Measurements from ENCODE around the gene HSD17B8.
A peak's percentile ranks its signal among the peaks of the same experiment; 100 is the strongest.

The HSD17B8 gene

DNA sequence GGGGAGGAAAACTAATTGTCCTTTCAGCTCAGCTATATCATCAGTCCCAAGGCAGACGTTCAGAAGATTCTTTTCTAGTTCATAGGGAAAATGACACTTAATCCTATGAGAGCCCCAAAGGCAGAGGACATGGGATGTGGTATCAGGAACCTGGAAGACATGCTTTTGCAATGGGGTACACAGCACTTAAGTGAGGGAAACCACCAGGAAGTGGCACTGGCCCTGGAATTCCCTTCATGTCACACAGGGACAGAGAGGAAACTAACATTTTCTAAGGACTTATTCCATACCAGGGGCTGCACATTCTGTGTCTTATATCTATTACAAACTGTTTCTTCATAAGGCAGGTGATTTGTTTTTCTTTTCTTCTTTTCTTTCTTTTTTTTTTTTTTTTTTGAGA, 39.0 kb downstream of the HSD17B8 start:
- H3K79me2 ChIP-seq (ENCODE audit: low read length) = no peaks in the 10 kb centered on the region
- H3K9ac ChIP-seq (ENCODE audit: low read length) = no peak overlapping the region
- TF ChIP-seq, protein P1, sequence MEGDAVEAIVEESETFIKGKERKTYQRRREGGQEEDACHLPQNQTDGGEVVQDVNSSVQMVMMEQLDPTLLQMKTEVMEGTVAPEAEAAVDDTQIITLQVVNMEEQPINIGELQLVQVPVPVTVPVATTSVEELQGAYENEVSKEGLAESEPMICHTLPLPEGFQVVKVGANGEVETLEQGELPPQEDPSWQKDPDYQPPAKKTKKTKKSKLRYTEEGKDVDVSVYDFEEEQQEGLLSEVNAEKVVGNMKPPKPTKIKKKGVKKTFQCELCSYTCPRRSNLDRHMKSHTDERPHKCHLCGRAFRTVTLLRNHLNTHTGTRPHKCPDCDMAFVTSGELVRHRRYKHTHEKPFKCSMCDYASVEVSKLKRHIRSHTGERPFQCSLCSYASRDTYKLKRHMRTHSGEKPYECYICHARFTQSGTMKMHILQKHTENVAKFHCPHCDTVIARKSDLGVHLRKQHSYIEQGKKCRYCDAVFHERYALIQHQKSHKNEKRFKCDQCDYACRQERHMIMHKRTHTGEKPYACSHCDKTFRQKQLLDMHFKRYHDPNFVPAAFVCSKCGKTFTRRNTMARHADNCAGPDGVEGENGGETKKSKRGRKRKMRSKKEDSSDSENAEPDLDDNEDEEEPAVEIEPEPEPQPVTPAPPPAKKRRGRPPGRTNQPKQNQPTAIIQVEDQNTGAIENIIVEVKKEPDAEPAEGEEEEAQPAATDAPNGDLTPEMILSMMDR (IDR thresholded peaks at IDR 0.05; ENCODE audit: low read depth, low read length) = no peak
- TF ChIP-seq EZH2phosphoT487 (IDR thresholded peaks at IDR 0.05; ENCODE audit: low read depth) = no peak
- no peaks in the 10 kb centered on the region for H3K36me3 ChIP-seq (replicated peaks; ENCODE audit: low read depth, low read length)
- no peaks in the 10 kb centered on the region for H3K9me3 ChIP-seq (ENCODE audit: insufficient read depth, low read length)
- H3K4me2 ChIP-seq (ENCODE audit: low read length) = no peak overlapping the region
- peaks cover 4% of the 10 kb centered on the region; the same call in 1 of the 2 replicates for H3K4me1 ChIP-seq (ENCODE audit: low read length)
- H3K4me3 ChIP-seq (ENCODE audit: low read length) = no peak overlapping the region
- peaks cover 10% of the 10 kb centered on the region for H3K27me3 ChIP-seq (ENCODE audit: low read depth, low read length)
- no peak overlapping the region for H3K27ac ChIP-seq (ENCODE audit: low read length)
- H4K20me1 ChIP-seq (ENCODE audit: insufficient read depth, low read length) = no peaks in the 10 kb centered on the region
- no peak overlapping the region for H2AFZ ChIP-seq (ENCODE audit: low read depth, low read length)

DNA sequence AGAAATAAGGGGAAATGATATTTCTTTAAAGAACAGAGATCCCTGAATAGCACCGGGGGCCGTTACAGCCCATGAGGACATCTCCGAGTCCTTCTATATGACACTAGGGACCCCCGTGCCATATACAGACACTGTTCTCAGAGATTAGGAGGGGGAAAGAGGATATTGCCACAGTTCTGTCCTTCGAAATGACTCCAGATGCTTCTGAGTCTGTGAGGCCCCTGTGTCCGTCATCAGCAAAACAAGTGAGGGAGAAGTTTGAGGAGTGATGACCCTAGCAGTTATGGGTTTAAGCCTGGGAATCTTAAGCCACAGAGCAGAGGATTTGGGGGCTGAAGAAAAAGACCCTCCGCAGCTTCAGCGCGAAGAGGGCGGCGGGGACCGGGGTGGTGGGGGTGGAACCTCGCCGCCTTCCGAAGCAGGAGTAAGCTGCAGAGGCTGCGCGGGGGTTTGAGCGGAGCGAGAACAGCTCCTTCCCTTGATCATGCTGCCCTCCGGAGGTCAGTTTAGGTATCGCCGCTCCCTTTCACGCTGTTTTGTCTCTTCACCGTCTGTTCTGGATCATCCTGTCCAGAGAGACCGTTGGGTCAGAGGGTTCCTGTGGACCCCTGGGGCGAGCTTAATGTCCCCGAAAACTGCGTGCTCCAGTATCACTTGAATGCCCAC, 43.7 kb downstream of the HSD17B8 start:
- Histone ChIP-seq H3K9me3 (ENCODE audit: insufficient read depth, low read length) (no peaks in the 10 kb centered on the region), H3K27ac (ENCODE audit: low read length) (peak overlapping the region; percentile 39), H3K4me1 (ENCODE audit: low read length) (peaks cover 7% of the 10 kb centered on the region), H3K9ac (ENCODE audit: low read length) (peak overlapping the region; percentile 74), H3K27me3 (ENCODE audit: low read depth, low read length) (peaks cover 4% of the 10 kb centered on the region; the same call in 1 of the 2 replicates), H3K79me2 (ENCODE audit: low read length) (no peaks in the 10 kb centered on the region; the same call in 1 of the 2 replicates), H3K36me3 (replicated peaks; ENCODE audit: low read depth, low read length) (peaks cover 3% of the 10 kb centered on the region), H4K20me1 (ENCODE audit: insufficient read depth, low read length) (no peaks in the 10 kb centered on the region), H2AFZ (ENCODE audit: low read depth, low read length) (peak overlapping the region; percentile 98), H3K4me2 (ENCODE audit: low read length) (peak overlapping the region; percentile 99), H3K4me3 (ENCODE audit: low read length) (peak overlapping the region; percentile 99)
- TF ChIP-seq, protein P1 (IDR thresholded peaks at IDR 0.05; ENCODE audit: low read depth, low read length) = peak; percentile 68
- no peak for TF ChIP-seq EZH2phosphoT487 (IDR thresholded peaks at IDR 0.05; ENCODE audit: low read depth)

DNA sequence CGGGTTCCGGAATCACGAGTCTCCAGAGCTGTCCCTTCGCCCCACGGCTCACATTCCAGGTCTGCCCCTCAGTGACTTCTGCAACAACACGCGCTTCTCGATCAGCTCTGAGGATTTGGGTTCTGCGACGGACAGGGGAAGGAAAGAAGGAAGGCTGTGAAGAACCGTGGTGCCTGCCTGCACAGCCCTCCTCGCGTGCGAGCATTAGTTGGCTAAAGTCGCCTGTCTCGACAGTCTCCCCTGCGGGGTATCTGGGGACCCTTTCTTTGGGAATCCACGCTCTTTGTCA, 44.1 kb downstream of the HSD17B8 start:
- H3K27ac ChIP-seq (ENCODE audit: low read length) = peak overlapping the region; percentile 39
- peak overlapping the region; percentile 99 for H3K4me2 ChIP-seq (ENCODE audit: low read length)
- no peaks in the 10 kb centered on the region for H3K27me3 ChIP-seq (ENCODE audit: low read depth, low read length)
- TF ChIP-seq, protein P1 (IDR thresholded peaks at IDR 0.05; ENCODE audit: low read depth, low read length) = no peak; the same call in 1 of the 2 replicates
- no peak for TF ChIP-seq EZH2phosphoT487 (IDR thresholded peaks at IDR 0.05; ENCODE audit: low read depth)
- peak overlapping the region; percentile 83 for H2AFZ ChIP-seq (ENCODE audit: low read depth, low read length)
- peak overlapping the region; percentile 74 for H3K9ac ChIP-seq (ENCODE audit: low read length)
- no peaks in the 10 kb centered on the region for H3K9me3 ChIP-seq (ENCODE audit: insufficient read depth, low read length)
- H3K4me1 ChIP-seq (ENCODE audit: low read length) = peaks cover 7% of the 10 kb centered on the region
- peaks cover 3% of the 10 kb centered on the region for H3K36me3 ChIP-seq (replicated peaks; ENCODE audit: low read depth, low read length)
- H4K20me1 ChIP-seq (ENCODE audit: insufficient read depth, low read length) = no peaks in the 10 kb centered on the region
- peak overlapping the region; percentile 99 for H3K4me3 ChIP-seq (ENCODE audit: low read length)
- H3K79me2 ChIP-seq (ENCODE audit: low read length) = no peaks in the 10 kb centered on the region; the same call in 1 of the 2 replicates

DNA sequence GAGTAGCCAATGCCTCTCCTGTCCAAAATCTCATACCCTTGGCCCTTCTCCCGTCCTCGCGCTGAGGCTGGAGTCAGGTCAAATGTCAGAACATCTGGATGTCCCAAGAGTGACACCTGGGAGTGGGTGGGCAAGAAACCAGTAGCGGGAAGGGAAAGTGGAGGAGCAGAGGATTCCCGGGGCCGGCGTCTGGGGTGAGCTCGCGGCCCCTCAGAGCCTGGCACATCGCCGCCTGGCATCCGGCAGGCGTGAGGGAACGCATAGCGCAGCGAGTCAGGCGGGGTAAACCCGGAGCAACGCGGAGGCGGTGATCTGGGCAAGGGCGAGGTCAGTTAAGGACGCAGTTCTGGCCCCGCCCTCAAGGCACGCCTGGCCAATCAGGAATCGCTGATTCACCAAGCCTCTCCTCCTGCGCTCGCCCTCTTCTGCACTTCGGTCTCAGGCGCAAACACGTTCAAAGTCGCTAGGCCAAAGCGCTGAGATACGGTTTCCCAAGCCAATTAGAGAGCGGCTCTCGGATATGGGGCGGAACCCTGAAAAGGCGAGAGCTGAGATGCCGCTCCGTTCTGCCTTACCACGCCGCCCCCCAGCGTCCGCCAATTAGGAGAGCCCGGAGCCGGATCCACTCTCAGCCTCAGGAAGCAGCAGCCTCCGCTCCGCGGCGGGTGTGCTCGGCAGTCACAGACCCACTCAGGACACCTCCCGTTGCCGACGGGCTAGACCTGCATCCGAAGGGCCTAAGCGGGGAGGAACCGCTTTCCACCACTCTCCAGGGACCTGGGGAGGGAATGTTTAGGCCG, 44.7 kb downstream of the HSD17B8 start:
- H3K4me2 ChIP-seq (ENCODE audit: low read length) = peak overlapping the region; percentile 99
- H3K36me3 ChIP-seq (replicated peaks; ENCODE audit: low read depth, low read length) = peaks cover 3% of the 10 kb centered on the region
- H3K9me3 ChIP-seq (ENCODE audit: insufficient read depth, low read length) = no peaks in the 10 kb centered on the region
- H3K79me2 ChIP-seq (ENCODE audit: low read length) = no peaks in the 10 kb centered on the region; the same call in 1 of the 2 replicates
- TF ChIP-seq, protein P1 (IDR thresholded peaks at IDR 0.05; ENCODE audit: low read depth, low read length) = 0 out of 2 replicates have a peak, but pooled peaks have one; percentile 11
- no peak for TF ChIP-seq EZH2phosphoT487 (IDR thresholded peaks at IDR 0.05; ENCODE audit: low read depth)
- no peaks in the 10 kb centered on the region for H3K27me3 ChIP-seq (ENCODE audit: low read depth, low read length)
- H3K4me1 ChIP-seq (ENCODE audit: low read length) = peaks cover 7% of the 10 kb centered on the region
- no peaks in the 10 kb centered on the region for H4K20me1 ChIP-seq (ENCODE audit: insufficient read depth, low read length)
- H3K27ac ChIP-seq (ENCODE audit: low read length) = peak overlapping the region; percentile 72
- peak overlapping the region; percentile 96 for H3K9ac ChIP-seq (ENCODE audit: low read length)
- H2AFZ ChIP-seq (ENCODE audit: low read depth, low read length) = peak overlapping the region; percentile 83
- H3K4me3 ChIP-seq (ENCODE audit: low read length) = peak overlapping the region; percentile 99
